Measurements from ENCODE around the gene PRKCE. TPM values are rescaled to one million over a fixed set of nuclear protein-coding genes. Genes with fewer than 3 reads are reported as not detected.

Gene PRKCE
- total and polyA plus RNA-seq, 2 donors (not counting 3 experiments of a cell fraction or from before 2014, with no cell fraction given) = 27.9 to 33.9 TPM

DNA sequence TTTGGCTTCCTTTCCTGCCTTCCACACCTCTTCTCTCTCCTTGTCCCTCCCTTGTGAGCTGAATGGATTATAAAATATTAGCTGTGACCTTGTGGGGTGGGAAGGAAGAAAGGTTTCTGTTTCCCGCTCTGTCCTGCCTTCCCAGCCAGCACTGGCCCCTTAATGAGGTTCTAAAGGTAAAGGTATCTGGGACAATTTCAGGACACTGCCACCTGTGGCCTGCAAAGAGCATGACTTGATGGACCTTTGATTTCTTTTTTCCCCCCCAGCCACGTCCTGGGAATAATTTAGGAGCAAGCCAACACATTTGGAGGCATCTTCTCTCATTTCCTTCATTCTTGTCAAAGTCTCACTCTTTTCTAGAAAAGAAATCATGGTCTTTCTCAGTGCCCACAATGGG lies 399.0 kb downstream of the PRKCE start:
- CTCF ChIA-PET = interaction anchor here (0.9 to 2.2 kb wide), 4 partner anchors 13 to 23 kb away, joined by 3 to 10 read pairs (median 4); no protein-coding TSS in a partner anchor
- dilution Hi-C loops (cut with MboI; ENCODE audit: extremely low pct_ligation_motif_present, low sequenced_read_pairs) = no loop called here
- POLR2A ChIA-PET = no interaction called here

More for the DNA sequence above, 399.0 kb downstream of the PRKCE start:
- Histone ChIP-seq H3K27me3 (ENCODE audit: control insufficient read depth in 2 of 2, insufficient read depth in 2 of 2, low read length in 2 of 2) (no peaks in the 10 kb centered on the region), H3K9ac (replicated peaks; ENCODE audit: extremely low read depth, insufficient read depth, low read length) (no peak overlapping the region), H4K20me1 (replicated peaks; ENCODE audit: control insufficient read depth, extremely low read depth, insufficient read depth, low read length) (no peaks in the 10 kb centered on the region), H3K36me3 (ENCODE audit: control insufficient read depth in 2 of 2, extremely low read depth in 1 of 2, insufficient read depth in 2 of 2, low read length in 2 of 2) (no peaks in the 10 kb centered on the region), H2AFZ (ENCODE audit: low read depth, low read length) (no peak overlapping the region), H3K4me2 (ENCODE audit: insufficient read depth, low read length) (no peak overlapping the region), H3K4me3 (replicated peaks in 1 of 3; ENCODE audit: insufficient read depth in 1 of 3, low read depth in 1 of 3, low read length in 3 of 3) (no peak overlapping the region), H3K79me2 (ENCODE audit: control insufficient read depth, insufficient read depth, low read length) (no peaks in the 10 kb centered on the region), H3K4me1 (ENCODE audit: control insufficient read depth, extremely low read depth, insufficient read depth, low read length) (peaks cover 14% of the 10 kb centered on the region), H3K27ac (ENCODE audit: insufficient read depth, low read depth, low read length) (no peak overlapping the region), H3K9me3 (replicated peaks; ENCODE audit: control insufficient read depth, insufficient read depth, low read length) (no peaks in the 10 kb centered on the region), H3K9me1 (replicated peaks; ENCODE audit: control insufficient read depth, extremely low read depth, insufficient read depth, low read length) (no peaks in the 10 kb centered on the region)
- DNase-seq (ENCODE audit: low read depth, low spot score) = no peak
- TF ChIP-seq, protein P1, sequence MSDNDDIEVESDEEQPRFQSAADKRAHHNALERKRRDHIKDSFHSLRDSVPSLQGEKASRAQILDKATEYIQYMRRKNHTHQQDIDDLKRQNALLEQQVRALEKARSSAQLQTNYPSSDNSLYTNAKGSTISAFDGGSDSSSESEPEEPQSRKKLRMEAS (IDR thresholded peaks at IDR 0.05; ENCODE audit: insufficient read depth, insufficient read length) = no peak
- TF ChIP-seq POLR2AphosphoS5 (IDR thresholded peaks at IDR 0.05; ENCODE audit: insufficient read depth, low read depth, low read length) (no peak), EZH2 (IDR thresholded peaks at IDR 0.05; ENCODE audit: borderline replicate concordance, low read depth, low read length, severe bottlenecking) (no peak), FOS (IDR thresholded peaks at IDR 0.05; ENCODE audit: borderline replicate concordance, insufficient read depth, low read length) (no peak), MYC (IDR thresholded peaks at IDR 0.05; ENCODE audit: low read depth, low read length) (no peak), POLR2A (IDR thresholded peaks at IDR 0.05; ENCODE audit: low read depth, low read length) (no peak), JUN (IDR thresholded peaks at IDR 0.05; ENCODE audit: borderline replicate concordance, insufficient read depth, insufficient read length, low read depth) (no peak), GATA2 (IDR thresholded peaks at IDR 0.05; ENCODE audit: insufficient read depth, insufficient read length, low read depth, low read length) (no peak)
- TF ChIP-seq, protein P2, sequence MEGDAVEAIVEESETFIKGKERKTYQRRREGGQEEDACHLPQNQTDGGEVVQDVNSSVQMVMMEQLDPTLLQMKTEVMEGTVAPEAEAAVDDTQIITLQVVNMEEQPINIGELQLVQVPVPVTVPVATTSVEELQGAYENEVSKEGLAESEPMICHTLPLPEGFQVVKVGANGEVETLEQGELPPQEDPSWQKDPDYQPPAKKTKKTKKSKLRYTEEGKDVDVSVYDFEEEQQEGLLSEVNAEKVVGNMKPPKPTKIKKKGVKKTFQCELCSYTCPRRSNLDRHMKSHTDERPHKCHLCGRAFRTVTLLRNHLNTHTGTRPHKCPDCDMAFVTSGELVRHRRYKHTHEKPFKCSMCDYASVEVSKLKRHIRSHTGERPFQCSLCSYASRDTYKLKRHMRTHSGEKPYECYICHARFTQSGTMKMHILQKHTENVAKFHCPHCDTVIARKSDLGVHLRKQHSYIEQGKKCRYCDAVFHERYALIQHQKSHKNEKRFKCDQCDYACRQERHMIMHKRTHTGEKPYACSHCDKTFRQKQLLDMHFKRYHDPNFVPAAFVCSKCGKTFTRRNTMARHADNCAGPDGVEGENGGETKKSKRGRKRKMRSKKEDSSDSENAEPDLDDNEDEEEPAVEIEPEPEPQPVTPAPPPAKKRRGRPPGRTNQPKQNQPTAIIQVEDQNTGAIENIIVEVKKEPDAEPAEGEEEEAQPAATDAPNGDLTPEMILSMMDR (IDR thresholded peaks at IDR 0.05; ENCODE audit: extremely low read depth in 1 of 2, insufficient read depth in 1 of 2, low read depth in 1 of 2, low read length in 2 of 2) = no peak
- BruUV-seq (replicated peaks) = no TSS peak
- no peak for FAIRE-seq
- intact Hi-C loops (cut with micrococcal nuclease) = no loop called here
